HepG2 (cell line): ENCODE results near the gene ACO1. TPM values are rescaled to one million over a fixed set of nuclear protein-coding genes. Genes with fewer than 3 reads are reported as not detected.

Source experiments
- ATAC-seq: fragments of 200-7000 bp; cut with Tn5 transposase; 3 replicates; pipeline ENCODE4 v1.9.1; 2020; ENCODE audit warnings: mild to moderate bottlenecking, moderate library complexity
- BruUV-seq: library from RNA; stranded (reverse); fragments of 400-500 nt; replicated peaks from 2 replicates; lab custom pipeline; 2021; lab: Mats Ljungman, UMichigan
- CTCF ChIA-PET: fragments of 300-600 bp; formaldehyde crosslinking; extraction: SDS; loops from one replicate; lab custom pipeline; 2021; ENCODE audit warnings: low total read pairs, inconsistent platforms, low intra/inter-chr PET ratio; lab: Yijun Ruan, JAX
- POLR2A ChIA-PET: fragments of 350-600 bp; sonication (Branson Sonifier 250); formaldehyde crosslinking; loops from one replicate; lab custom pipeline; 2020; ENCODE audit warnings: antibody characterized with exemption, inconsistent platforms; lab: Yijun Ruan, JAX
- DNase-seq: peaks from one replicate; pipeline ENCODE4 v3.0.0-alpha.2; 2015; ENCODE audit warnings: low spot score
- FAIRE-seq: peaks from 3 replicates; lab custom pipeline; 2011; peaks lifted over from hg19 to GRCh38; lab: Jason Lieb, UNC
- H2AFZ ChIP-seq: one replicate; pipeline ENCODE4 v1.6.1; 2011; ENCODE audit warnings: low read length, inconsistent platforms
- H3K27ac ChIP-seq: fragments of 300-600 bp; 3 replicates; pipeline ENCODE4 v1.8.0; 2011; ENCODE audit warnings: mixed run types, mild to moderate bottlenecking, mixed read lengths, low read length, inconsistent platforms; ENCODE audit not compliant: insufficient read depth; ENCODE audit errors: extremely low read length
- H3K27me3 ChIP-seq, 2 experiments: fragments of 200-600 bp in 1 of 2; 2 replicates in 1 of 2; 3 replicates in 1 of 2; pipeline versions ENCODE4 v1.6.0 to v1.8.0; 2011; ENCODE audit warnings: low read length in 2 of 2, mild to moderate bottlenecking in 2 of 2, moderate library complexity in 2 of 2, inconsistent platforms in 1 of 2; ENCODE audit not compliant: insufficient read depth in 2 of 2, control insufficient read depth in 1 of 2
- H3K36me3 ChIP-seq, 2 experiments: fragments of 200-600 bp in 1 of 2; replicated peaks in 1 of 2; 2 replicates in 1 of 2; 3 replicates in 1 of 2; pipeline versions ENCODE4 v1.5.1 to v1.8.0; 2011; ENCODE audit warnings: low read length in 2 of 2, inconsistent platforms in 1 of 2; ENCODE audit not compliant: insufficient read depth in 2 of 2, control insufficient read depth in 1 of 2
- H3K4me1 ChIP-seq: 2 replicates; pipeline ENCODE4 v1.5.1; 2012; ENCODE audit warnings: low read length, inconsistent platforms; ENCODE audit not compliant: insufficient read depth
- H3K4me2 ChIP-seq: 2 replicates; pipeline ENCODE4 v1.6.0; 2011; ENCODE audit warnings: low read depth, low read length, inconsistent platforms
- H3K4me3 ChIP-seq, 3 experiments: fragments of 200-600 bp in 1 of 3; sonication (generic), shearing (Covaris generic) in 1 of 3; replicated peaks in 1 of 3; 2 replicates each; pipeline ENCODE4 v1.5.1; 2011 to 2016; ENCODE audit warnings: low read length in 3 of 3, inconsistent platforms in 2 of 3, low read depth in 2 of 3, mild to moderate bottlenecking in 2 of 3, control low read depth in 1 of 3, mixed read lengths in 1 of 3; ENCODE audit not compliant: insufficient read depth in 1 of 3
- H3K79me2 ChIP-seq: one replicate; pipeline ENCODE4 v1.6.1; 2011; ENCODE audit warnings: low read length, inconsistent platforms; ENCODE audit not compliant: insufficient read depth
- H3K9ac ChIP-seq: 2 replicates; pipeline ENCODE4 v1.6.0; 2011; ENCODE audit warnings: mild to moderate bottlenecking, low read depth, low read length, inconsistent platforms; ENCODE audit not compliant: insufficient read depth
- H3K9me3 ChIP-seq: 2 replicates; pipeline ENCODE4 v1.5.1; 2012; ENCODE audit warnings: mild to moderate bottlenecking, low read length
- H4K20me1 ChIP-seq: 2 replicates; pipeline ENCODE4 v1.6.0; 2011; ENCODE audit warnings: inconsistent platforms, mild to moderate bottlenecking, low read length, moderate library complexity; ENCODE audit not compliant: insufficient read depth
- FOXO1 ChIP-seq: sonication (generic); formaldehyde crosslinking; IDR thresholded peaks from 2 replicates; pipeline ENCODE4 v1.4.0; 2020; ENCODE audit warnings: missing genetic modification reagents
- PTBP1 ChIP-seq: fragments of 200-400 bp; formaldehyde crosslinking; IDR thresholded peaks from 2 replicates; pipeline ENCODE4 v1.6.1; 2018; ENCODE audit warnings: low read length, low read depth; ENCODE audit not compliant: poor library complexity, severe bottlenecking
- TEAD2 ChIP-seq: sonication (generic); formaldehyde crosslinking; IDR thresholded peaks from 2 replicates; pipeline ENCODE4 v1.9.0; 2021; ENCODE audit warnings: missing genetic modification reagents
- ZBTB7B ChIP-seq: sonication (generic); formaldehyde crosslinking; IDR thresholded peaks from 2 replicates; pipeline ENCODE4 v1.4.0; 2020; ENCODE audit warnings: missing genetic modification reagents
- ZNF589 ChIP-seq: sonication (generic); formaldehyde crosslinking; conservative IDR thresholded peaks from 2 replicates; pipeline ENCODE4 v1.8.0; 2022; ENCODE audit warnings: mild to moderate bottlenecking, moderate library complexity, missing genetic modification reagents
- ZNF713 ChIP-seq: sonication (generic); formaldehyde crosslinking; IDR thresholded peaks from 2 replicates; pipeline ENCODE4 v1.4.0; 2020; ENCODE audit warnings: mild to moderate bottlenecking, missing genetic modification reagents
- WGBS: methylation state at CpG from one replicate; pipeline ENCODE4 v1.1.6; 2017; ENCODE audit warnings: low lambda C conversion rate; 5-methylcytosine and 5-hydroxymethylcytosine counted together
- in situ Hi-C: cut with HindIII; loops from 2 replicates; pipeline ENCODE4 v1.10.0; 2017; ENCODE audit warnings: low pct_unique_long_range_greater_than_20kb; ENCODE audit not compliant: extremely low pct_ligation_motif_present
- intact Hi-C: fragments of 100-400 bp; cut with micrococcal nuclease; formaldehyde crosslinking; loops from one replicate; pipeline ENCODE4 v1.10.0; 2022; ENCODE audit not compliant: unreplicated experiment
- polyA plus RNA-seq, 8 experiments: library from polyadenylated mRNA; depleted of rRNA in 3 of 8; stranded (reverse) in 7 of 8; unstranded in 1 of 8; fragments of >200 nt; fragmentation: Illumina TruSeq in 4 of 8; extraction: Trizol in 4 of 8; gene quantifications; 2 replicates each; pipeline versions ENCODE4 v1.2.1 to v1.2.3, GENCODE V29; 2011 to 2016; ENCODE audit warnings: low read depth in 4 of 8, missing spikeins in 1 of 8, mixed read lengths in 1 of 8; ENCODE audit not compliant: insufficient read depth in 1 of 8
- total RNA-seq, 5 experiments: library from RNA; depleted of rRNA; stranded (reverse); fragments of >200 nt; fragmentation: Illumina TruSeq; extraction: Trizol; gene quantifications; 2 replicates each; pipeline ENCODE4 v1.2.3, GENCODE V29; 2016; ENCODE audit warnings: low read depth in 1 of 5
- TF ChIP-seq, protein P1 (sequence below): fragments of 450-650 bp; IDR thresholded peaks from 2 replicates; pipeline ENCODE4 v1.6.1; 2016

The ACO1 gene
- total and polyA plus RNA-seq, 2 of the 13 experiments (the other 11 are each of a cell fraction or from before 2014, with no cell fraction given) = 20.1 to 48.2 TPM

DNA sequence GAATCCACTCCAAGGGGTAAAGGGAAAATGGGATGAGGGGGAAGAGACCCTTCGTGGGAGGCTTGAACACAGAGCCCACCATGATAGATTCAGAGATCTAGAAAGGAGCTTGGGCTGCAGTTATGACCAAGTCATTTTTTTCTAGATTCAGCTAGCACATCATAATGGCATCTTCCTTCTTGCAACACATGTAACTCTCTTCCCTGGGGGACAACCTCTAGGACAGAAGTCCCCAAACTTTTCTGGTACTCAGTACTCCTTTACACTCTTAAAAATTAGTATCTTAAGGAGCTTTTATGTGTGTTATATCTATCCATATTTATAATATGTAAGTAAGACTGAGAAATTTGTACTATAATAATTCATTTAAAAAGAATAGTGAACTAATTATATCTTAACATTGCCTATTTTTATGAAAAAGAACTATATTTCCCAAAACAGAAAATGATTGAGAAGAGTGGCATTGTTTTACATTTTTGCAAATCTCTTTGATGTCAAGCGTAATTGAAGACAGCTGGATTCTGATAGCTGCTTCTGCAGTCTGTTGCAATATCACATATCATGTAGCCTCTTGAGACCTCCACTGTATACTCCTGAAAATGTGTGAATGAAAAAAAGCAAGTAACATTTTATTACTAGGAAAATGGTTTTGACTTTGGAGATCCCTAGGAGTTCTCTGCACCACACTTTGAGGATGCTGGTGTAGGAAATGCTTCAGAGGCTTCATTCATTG is 875 bp downstream of the ACO1 start:
- ATAC-seq (peak; percentile 3; the same call in 2 of the 3 replicates), DNase-seq (no peak), FAIRE-seq (peak; percentile 39)
- TF ChIP-seq PTBP1 (no peak), ZNF589 (CRISPR knock-in tag) (0 out of 2 replicates have a peak, but pooled peaks have one; percentile 1)
- in situ Hi-C loops (no loop called here), intact Hi-C loops (no loop called here)
- Histone ChIP-seq H3K9ac (peak overlapping the region; percentile 93), H3K4me3 (peak overlapping the region; percentile 79 to 98 (median 95)), H3K9me3 (no peaks in the 10 kb centered on the region), H3K27me3 (no peaks in the 10 kb centered on the region; a peak in 1 of 5 replicates), H4K20me1 (no peaks in the 10 kb centered on the region; the same call in 1 of the 2 replicates), H3K36me3 (no peaks in the 10 kb centered on the region), H3K27ac (peak overlapping the region; percentile 81), H3K79me2 (peaks cover 45% of the 10 kb centered on the region), H2AFZ (peak overlapping the region; percentile 84), H3K4me1 (peaks cover 36% of the 10 kb centered on the region), H3K4me2 (peak overlapping the region; percentile 98)
- no TSS peak for BruUV-seq
- POLR2A ChIA-PET = interaction anchor here (1.4 to 3.0 kb wide), 5 partner anchors 41 to 537 kb away, joined by 4 to 34 read pairs (median 22); partner anchors contain the start of genes NDUFB6, RIGI, SMIM27 and TOPORS
- 48% methylated on average over 2 of the region's 2 CpGs for WGBS
- CTCF ChIA-PET = no interaction called here

DNA sequence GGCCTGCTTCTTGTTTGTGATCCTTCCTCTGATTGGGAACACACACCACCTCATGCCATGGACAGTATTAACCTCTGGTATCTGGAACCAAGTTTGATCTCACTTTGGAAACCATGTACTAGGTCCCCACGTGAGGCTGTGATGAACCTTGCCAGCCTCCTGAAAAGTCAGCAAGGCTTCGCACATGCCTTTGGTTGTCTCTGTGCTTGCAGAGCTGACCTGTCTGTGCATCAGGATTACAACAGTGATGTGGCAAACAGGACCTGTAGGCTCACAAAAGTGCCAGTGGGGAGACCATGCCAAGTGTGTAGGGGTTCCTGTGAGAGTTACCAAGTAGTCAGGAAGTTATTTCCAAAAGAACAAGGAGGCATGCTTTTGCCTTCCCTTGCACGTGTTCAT is 1.4 kb downstream of the ACO1 start:
- H4K20me1 ChIP-seq = no peaks in the 10 kb centered on the region; the same call in 1 of the 2 replicates
- H3K4me3 ChIP-seq = peak overlapping the region in 1 of 3 experiments; percentile 98; a peak in 2 of 6 replicates
- ChIA-PET POLR2A (interaction anchor here (2.4 kb wide), 1 partner anchor 187 kb away, joined by 22 read pairs; the partner anchor contains the start of gene NDUFB6), CTCF (no interaction called here)
- peaks cover 36% of the 10 kb centered on the region for H3K4me1 ChIP-seq
- BruUV-seq = TSS peak; percentile 48
- WGBS = 69% methylated on average over 1 of the region's 3 CpGs
- no peaks in the 10 kb centered on the region for H3K36me3 ChIP-seq
- TF ChIP-seq FOXO1 (CRISPR knock-in tag) (no peak), ZNF713 (CRISPR knock-in tag) (no peak), ZBTB7B (CRISPR knock-in tag) (no peak), TEAD2 (CRISPR knock-in tag) (no peak)
- TF ChIP-seq, protein P1, sequence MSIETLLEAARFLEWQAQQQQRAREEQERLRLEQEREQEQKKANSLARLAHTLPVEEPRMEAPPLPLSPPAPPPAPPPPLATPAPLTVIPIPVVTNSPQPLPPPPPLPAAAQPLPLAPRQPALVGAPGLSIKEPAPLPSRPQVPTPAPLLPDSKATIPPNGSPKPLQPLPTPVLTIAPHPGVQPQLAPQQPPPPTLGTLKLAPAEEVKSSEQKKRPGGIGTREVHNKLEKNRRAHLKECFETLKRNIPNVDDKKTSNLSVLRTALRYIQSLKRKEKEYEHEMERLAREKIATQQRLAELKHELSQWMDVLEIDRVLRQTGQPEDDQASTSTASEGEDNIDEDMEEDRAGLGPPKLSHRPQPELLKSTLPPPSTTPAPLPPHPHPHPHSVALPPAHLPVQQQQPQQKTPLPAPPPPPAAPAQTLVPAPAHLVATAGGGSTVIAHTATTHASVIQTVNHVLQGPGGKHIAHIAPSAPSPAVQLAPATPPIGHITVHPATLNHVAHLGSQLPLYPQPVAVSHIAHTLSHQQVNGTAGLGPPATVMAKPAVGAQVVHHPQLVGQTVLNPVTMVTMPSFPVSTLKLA = 0 out of 2 replicates have a peak, but pooled peaks have one; percentile 15
- in situ Hi-C loops (no loop called here), intact Hi-C loops (no loop called here)
- no peaks in the 10 kb centered on the region for H3K9me3 ChIP-seq
- no peak overlapping the region for H3K27ac ChIP-seq
- DNase-seq (no peak), ATAC-seq (no peak), FAIRE-seq (peak; percentile 8)
- H2AFZ ChIP-seq = no peak overlapping the region
- peak overlapping the region; percentile 98 for H3K4me2 ChIP-seq
- peaks cover 49% of the 10 kb centered on the region for H3K79me2 ChIP-seq
- H3K27me3 ChIP-seq = no peaks in the 10 kb centered on the region; a peak in 1 of 5 replicates
- H3K9ac ChIP-seq = peak overlapping the region; percentile 93
